GM19468 (cell line): ENCODE results near the gene UGGT2.
"Not testable (repeated sequence)": the region's sequence is repeated elsewhere in the genome, so short reads cannot be mapped to it uniquely, and the experiment has no call there.

ENCODE experiments used
- ATAC-seq: cut with Tn5 transposase; IDR thresholded peaks from one replicate; pipeline ENCODE4 v1.9.1; 2021; ENCODE audit warnings: mild to moderate bottlenecking, moderate library complexity, moderate number of reproducible peaks; ENCODE audit not compliant: unreplicated experiment; ENCODE audit errors: extremely low read depth

The UGGT2 gene

GRCh38 chr13:96053003-96053703 lies at the start of gene UGGT2:
TSS of gene UGGT2 (minus strand) at chr13:96053401. CDS start at chr13:96053312, 89 bp downstream.
- ATAC-seq, result peak; percentile 99

- ATAC-seq, result no peak
Observed at GRCh38 chr13:96100457-96101220, 47.4 kb upstream of the UGGT2 start.

GRCh38 chr13:96093296-96094006 lies 40.2 kb upstream of the UGGT2 start:
- no peak for ATAC-seq

GRCh38 chr13:96091164-96092117 lies 38.2 kb upstream of the UGGT2 start:
- ATAC-seq, result no peak

- no peak for ATAC-seq
Observed at GRCh38 chr13:96090240-96091101, 37.3 kb upstream of the UGGT2 start.

- ATAC-seq, result no peak
Observed at GRCh38 chr13:96089749-96090239, 36.6 kb upstream of the UGGT2 start, which contains the start of gene HS6ST3. TSS of gene HS6ST3 (plus strand) at chr13:96090107.

- ATAC-seq, result no peak
Observed at GRCh38 chr13:96089139-96089538, 35.9 kb upstream of the UGGT2 start.

GRCh38 chr13:96086736-96087135 lies 33.5 kb upstream of the UGGT2 start:
- no peak for ATAC-seq

GRCh38 chr13:96082640-96083039 lies 29.4 kb upstream of the UGGT2 start:
- no peak for ATAC-seq

- ATAC-seq, result no peak
Observed at GRCh38 chr13:96081888-96082287, 28.7 kb upstream of the UGGT2 start.

GRCh38 chr13:96080676-96081075 lies 27.5 kb upstream of the UGGT2 start:
- no peak for ATAC-seq

- no peak for ATAC-seq
Observed at GRCh38 chr13:96075953-96076543, 22.8 kb upstream of the UGGT2 start.

GRCh38 chr13:96072392-96072791 lies 19.2 kb upstream of the UGGT2 start:
- no peak for ATAC-seq

- no peak for ATAC-seq
Observed at GRCh38 chr13:96071504-96071903, 18.3 kb upstream of the UGGT2 start.

- ATAC-seq, result no peak
Observed at GRCh38 chr13:96068729-96069128, 15.5 kb upstream of the UGGT2 start.

- ATAC-seq, result no peak
Observed at GRCh38 chr13:96065849-96066248, 12.6 kb upstream of the UGGT2 start.

GRCh38 chr13:96052656-96053002 lies 572 bp downstream of the UGGT2 start:
- peak; percentile 10 for ATAC-seq

- not testable (repeated sequence) for ATAC-seq
Observed at GRCh38 chr13:96051946-96052345, 1.3 kb downstream of the UGGT2 start.
